Measurements from ENCODE around the gene DAB2IP. TPM values are rescaled to one million over a fixed set of nuclear protein-coding genes. Genes with fewer than 3 reads are reported as not detected.
"Not testable (repeated sequence)": the region's sequence is repeated elsewhere in the genome, so short reads cannot be mapped to it uniquely, and the experiment has no call there.

DAB2IP gene
- total and polyA plus RNA-seq, 2 donors = 16.8 to 42.3 TPM

- no peaks in the 10 kb centered on the region for H3K4me1 ChIP-seq (ENCODE audit: insufficient read depth)
- H3K4me3 ChIP-seq (ENCODE audit: low read depth, low read length) = peak overlapping the region; percentile 31
- no peaks in the 10 kb centered on the region for H3K36me3 ChIP-seq (ENCODE audit: insufficient read depth)
- H3K27ac ChIP-seq (ENCODE audit: low read depth) = peak overlapping the region; percentile 57
- WGBS = 8% methylated on average over 57 of the region's 57 CpGs
- no peak for DNase-seq (ENCODE audit: extremely low spot score)
Observed at GRCh38 chr9:121735793-121736770, 84.6 kb downstream of the DAB2IP start.

GRCh38 chr9:121736934-121737462 is 85.6 kb downstream of the DAB2IP start:
- no peaks in the 10 kb centered on the region for H3K36me3 ChIP-seq (ENCODE audit: insufficient read depth)
- 67% methylated on average over 13 of the region's 13 CpGs for WGBS
- DNase-seq (ENCODE audit: extremely low spot score) = no peak
- H3K4me1 ChIP-seq (ENCODE audit: insufficient read depth) = no peaks in the 10 kb centered on the region
- H3K4me3 ChIP-seq (ENCODE audit: low read depth, low read length) = no peak overlapping the region
- peak overlapping the region; percentile 57 for H3K27ac ChIP-seq (ENCODE audit: low read depth)

- WGBS = 91% methylated on average over 9 of the region's 9 CpGs
Observed at GRCh38 chr9:121737481-121737931, 86.1 kb downstream of the DAB2IP start.

GRCh38 chr9:121738411-121738810 is 87.0 kb downstream of the DAB2IP start:
- Histone ChIP-seq H3K27ac (ENCODE audit: low read depth) (no peak overlapping the region), H3K4me1 (ENCODE audit: insufficient read depth) (peaks cover 3% of the 10 kb centered on the region), H3K4me3 (ENCODE audit: low read depth, low read length) (no peak overlapping the region), H3K36me3 (ENCODE audit: insufficient read depth) (no peaks in the 10 kb centered on the region)
- 77% methylated on average over 2 of the region's 2 CpGs for WGBS
- DNase-seq (ENCODE audit: extremely low spot score) = no peak

More at GRCh38 chr9:121737481-121737931, 86.1 kb downstream of the DAB2IP start:
- H3K4me1 ChIP-seq (ENCODE audit: insufficient read depth) = no peaks in the 10 kb centered on the region
- peak overlapping the region; percentile 11 for H3K27ac ChIP-seq (ENCODE audit: low read depth)
- no peaks in the 10 kb centered on the region for H3K36me3 ChIP-seq (ENCODE audit: insufficient read depth)
- no peak for DNase-seq (ENCODE audit: extremely low spot score)
- no peak overlapping the region for H3K4me3 ChIP-seq (ENCODE audit: low read depth, low read length)

GRCh38 chr9:121738968-121739367 is 87.5 kb downstream of the DAB2IP start:
- H3K36me3 ChIP-seq (ENCODE audit: insufficient read depth) = no peaks in the 10 kb centered on the region
- 84% methylated on average over 1 of the region's 1 CpG for WGBS
- H3K27ac ChIP-seq (ENCODE audit: low read depth) = no peak overlapping the region
- no peak overlapping the region for H3K4me3 ChIP-seq (ENCODE audit: low read depth, low read length)
- H3K4me1 ChIP-seq (ENCODE audit: insufficient read depth) = peaks cover 3% of the 10 kb centered on the region
- no peak for DNase-seq (ENCODE audit: extremely low spot score)

GRCh38 chr9:121739971-121740370 is 88.5 kb downstream of the DAB2IP start:
- WGBS = 63% methylated on average over 7 of the region's 7 CpGs
- no peak for DNase-seq (ENCODE audit: extremely low spot score)
- Histone ChIP-seq H3K4me3 (ENCODE audit: low read depth, low read length) (no peak overlapping the region), H3K27ac (ENCODE audit: low read depth) (peak overlapping the region; percentile 31), H3K4me1 (ENCODE audit: insufficient read depth) (peaks cover 3% of the 10 kb centered on the region), H3K36me3 (ENCODE audit: insufficient read depth) (no peaks in the 10 kb centered on the region)

GRCh38 chr9:121741228-121741918 is 89.9 kb downstream of the DAB2IP start:
- Histone ChIP-seq H3K36me3 (ENCODE audit: insufficient read depth) (no peaks in the 10 kb centered on the region), H3K4me1 (ENCODE audit: insufficient read depth) (peaks cover 3% of the 10 kb centered on the region), H3K4me3 (ENCODE audit: low read depth, low read length) (no peak overlapping the region), H3K27ac (ENCODE audit: low read depth) (no peak overlapping the region)
- DNase-seq (ENCODE audit: extremely low spot score) = no peak
- WGBS = 77% methylated on average over 10 of the region's 10 CpGs

GRCh38 chr9:121741919-121742283 is 90.5 kb downstream of the DAB2IP start:
- H3K4me3 ChIP-seq (ENCODE audit: low read depth, low read length); DNase-seq (ENCODE audit: extremely low spot score); H3K36me3 ChIP-seq (ENCODE audit: insufficient read depth); H3K27ac ChIP-seq (ENCODE audit: low read depth); H3K4me1 ChIP-seq (ENCODE audit: insufficient read depth): not testable (repeated sequence)
- WGBS = 76% methylated on average over 4 of the region's 4 CpGs

GRCh38 chr9:121742923-121743322 is 91.5 kb downstream of the DAB2IP start:
- Histone ChIP-seq H3K27ac (ENCODE audit: low read depth) (no peak overlapping the region), H3K36me3 (ENCODE audit: insufficient read depth) (no peaks in the 10 kb centered on the region), H3K4me3 (ENCODE audit: low read depth, low read length) (no peak overlapping the region), H3K4me1 (ENCODE audit: insufficient read depth) (peaks cover 3% of the 10 kb centered on the region)
- DNase-seq (ENCODE audit: extremely low spot score) = no peak
- WGBS = 52% methylated on average over 3 of the region's 3 CpGs

GRCh38 chr9:121743441-121744001 is 92.1 kb downstream of the DAB2IP start:
- Histone ChIP-seq H3K36me3 (ENCODE audit: insufficient read depth) (no peaks in the 10 kb centered on the region), H3K4me3 (ENCODE audit: low read depth, low read length) (peak overlapping the region; percentile 30), H3K27ac (ENCODE audit: low read depth) (peak overlapping the region; percentile 87), H3K4me1 (ENCODE audit: insufficient read depth) (peaks cover 3% of the 10 kb centered on the region)
- no peak for DNase-seq (ENCODE audit: extremely low spot score)
- 13% methylated on average over 15 of the region's 15 CpGs for WGBS

GRCh38 chr9:121744002-121744686 is 92.7 kb downstream of the DAB2IP start:
- 19% methylated on average over 11 of the region's 11 CpGs for WGBS
- DNase-seq (ENCODE audit: extremely low spot score) = no peak
- Histone ChIP-seq H3K27ac (ENCODE audit: low read depth) (peak overlapping the region; percentile 87), H3K4me1 (ENCODE audit: insufficient read depth) (peaks cover 3% of the 10 kb centered on the region), H3K36me3 (ENCODE audit: insufficient read depth) (no peaks in the 10 kb centered on the region), H3K4me3 (ENCODE audit: low read depth, low read length) (peak overlapping the region; percentile 30)

- Histone ChIP-seq H3K4me1 (ENCODE audit: insufficient read depth) (peaks cover 3% of the 10 kb centered on the region), H3K4me3 (ENCODE audit: low read depth, low read length) (no peak overlapping the region), H3K27ac (ENCODE audit: low read depth) (no peak overlapping the region), H3K36me3 (ENCODE audit: insufficient read depth) (no peaks in the 10 kb centered on the region)
- 61% methylated on average over 11 of the region's 11 CpGs for WGBS
- DNase-seq (ENCODE audit: extremely low spot score) = no peak
Observed at GRCh38 chr9:121744687-121745395, 93.4 kb downstream of the DAB2IP start.

- Histone ChIP-seq H3K4me1 (ENCODE audit: insufficient read depth) (peaks cover 3% of the 10 kb centered on the region), H3K36me3 (ENCODE audit: insufficient read depth) (no peaks in the 10 kb centered on the region), H3K27ac (ENCODE audit: low read depth) (no peak overlapping the region), H3K4me3 (ENCODE audit: low read depth, low read length) (no peak overlapping the region)
- WGBS = 90% methylated on average over 4 of the region's 4 CpGs
- DNase-seq (ENCODE audit: extremely low spot score) = no peak
Observed at GRCh38 chr9:121745396-121745695, 93.9 kb downstream of the DAB2IP start.

Measured in urinary bladder (tissue), 4 donors.